DMS153 treated with DMSO at 0.1 percent for 48 hours (cell line): ENCODE measurements around the gene KRTAP10-3.

ENCODE experiments used
- DNase-seq: peaks from one replicate; lab custom pipeline; 2025; ENCODE audit not compliant: unreplicated experiment; lab: John Stamatoyannopoulos, UW

KRTAP10-3 gene

DNA sequence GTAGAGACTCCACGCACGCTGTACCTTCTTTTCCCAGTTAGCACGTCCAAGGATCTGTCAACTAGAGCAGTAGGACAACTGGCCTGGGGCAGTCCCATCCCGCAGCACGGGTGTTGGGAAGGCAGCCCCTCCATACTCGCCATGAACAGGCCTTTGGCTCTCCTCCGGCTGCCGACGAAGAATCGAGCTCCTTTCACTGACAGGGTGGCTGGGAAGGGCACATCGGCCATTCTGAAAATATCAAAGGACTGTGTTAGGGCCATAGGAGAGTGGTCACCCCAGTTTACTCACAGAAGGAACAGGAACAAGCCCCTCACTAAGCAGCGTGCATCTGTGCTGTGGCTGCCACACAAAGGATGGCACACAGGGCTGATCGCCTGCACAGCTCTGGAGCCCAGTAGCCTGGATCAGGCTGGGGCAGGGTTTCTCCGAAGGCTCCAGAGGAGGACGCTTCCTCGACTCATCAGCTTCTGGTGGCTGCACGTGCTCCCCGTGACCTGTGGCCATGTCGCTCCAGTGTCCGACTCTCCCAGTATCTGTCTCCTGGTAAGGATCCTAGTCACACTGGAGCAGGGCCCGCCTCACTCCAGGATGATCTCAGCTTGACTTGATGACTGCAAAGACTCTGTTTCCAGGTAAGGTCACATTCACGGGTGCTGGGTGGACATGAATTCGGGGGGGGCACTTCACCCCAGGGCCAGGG, 27.5 kb downstream of the KRTAP10-3 start:
- DNase-seq, result no peak

- no peak for DNase-seq
Observed at GRCh38 chr21:44530221-44530902, 28.2 kb downstream of the KRTAP10-3 start.

- DNase-seq, result no peak
Observed at GRCh38 chr21:44529503-44530125, 29.0 kb downstream of the KRTAP10-3 start.

- DNase-seq, result no peak
Observed at GRCh38 chr21:44529011-44529421, 29.6 kb downstream of the KRTAP10-3 start.

DNA sequence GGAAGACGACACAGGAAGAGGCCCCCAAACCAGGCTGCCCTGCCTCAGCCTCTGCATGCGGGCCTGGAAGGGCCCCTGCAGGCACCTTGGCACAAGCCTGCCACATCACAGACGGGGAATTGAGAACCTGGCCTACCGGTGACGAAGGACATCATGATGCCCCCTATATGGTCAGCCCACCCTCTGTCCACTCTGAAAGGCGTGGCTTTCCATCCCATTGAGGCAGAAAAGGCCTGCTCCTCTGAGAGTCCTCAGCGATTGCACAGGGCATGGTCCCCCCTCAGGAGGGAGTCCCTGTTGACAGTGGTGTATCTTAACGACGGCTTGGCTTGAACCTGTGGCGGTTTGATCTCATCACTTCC, 30.0 kb downstream of the KRTAP10-3 start:
- no peak for DNase-seq

DNA sequence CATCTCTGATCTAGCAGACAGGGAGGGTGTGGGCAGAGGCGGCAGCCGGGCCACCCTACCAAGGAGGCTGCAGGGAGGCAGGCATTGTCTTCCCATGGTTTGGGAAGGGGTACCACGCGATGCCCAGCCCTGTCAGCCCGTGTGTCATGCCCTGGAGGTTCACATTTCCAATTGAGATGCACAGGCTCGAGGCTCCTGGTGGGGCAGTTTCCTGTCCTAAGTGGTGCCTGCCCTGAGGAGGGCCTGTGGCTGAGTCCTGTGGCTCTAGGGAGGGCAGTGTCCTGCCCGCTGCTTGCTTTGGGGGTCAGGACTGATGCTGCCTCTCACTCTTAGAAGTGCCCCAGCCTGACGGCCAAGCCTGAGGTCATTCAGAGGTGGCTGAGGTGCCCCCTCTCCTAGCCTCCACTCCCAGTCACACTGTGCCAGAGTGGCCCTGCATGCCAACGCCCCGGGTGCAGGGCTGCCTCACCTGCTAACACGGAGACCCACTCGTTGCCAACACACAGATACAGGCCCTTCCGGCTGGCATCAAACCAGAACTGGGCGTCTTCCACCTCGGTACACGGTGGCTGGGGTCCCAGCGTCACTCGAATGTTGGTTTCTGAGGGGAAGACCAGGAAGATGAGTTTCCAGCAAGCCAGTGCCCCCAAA, 30.5 kb downstream of the KRTAP10-3 start:
- DNase-seq, result no peak

GRCh38 chr21:44527156-44527982, 31.2 kb downstream of the KRTAP10-3 start:
- no peak for DNase-seq

DNA sequence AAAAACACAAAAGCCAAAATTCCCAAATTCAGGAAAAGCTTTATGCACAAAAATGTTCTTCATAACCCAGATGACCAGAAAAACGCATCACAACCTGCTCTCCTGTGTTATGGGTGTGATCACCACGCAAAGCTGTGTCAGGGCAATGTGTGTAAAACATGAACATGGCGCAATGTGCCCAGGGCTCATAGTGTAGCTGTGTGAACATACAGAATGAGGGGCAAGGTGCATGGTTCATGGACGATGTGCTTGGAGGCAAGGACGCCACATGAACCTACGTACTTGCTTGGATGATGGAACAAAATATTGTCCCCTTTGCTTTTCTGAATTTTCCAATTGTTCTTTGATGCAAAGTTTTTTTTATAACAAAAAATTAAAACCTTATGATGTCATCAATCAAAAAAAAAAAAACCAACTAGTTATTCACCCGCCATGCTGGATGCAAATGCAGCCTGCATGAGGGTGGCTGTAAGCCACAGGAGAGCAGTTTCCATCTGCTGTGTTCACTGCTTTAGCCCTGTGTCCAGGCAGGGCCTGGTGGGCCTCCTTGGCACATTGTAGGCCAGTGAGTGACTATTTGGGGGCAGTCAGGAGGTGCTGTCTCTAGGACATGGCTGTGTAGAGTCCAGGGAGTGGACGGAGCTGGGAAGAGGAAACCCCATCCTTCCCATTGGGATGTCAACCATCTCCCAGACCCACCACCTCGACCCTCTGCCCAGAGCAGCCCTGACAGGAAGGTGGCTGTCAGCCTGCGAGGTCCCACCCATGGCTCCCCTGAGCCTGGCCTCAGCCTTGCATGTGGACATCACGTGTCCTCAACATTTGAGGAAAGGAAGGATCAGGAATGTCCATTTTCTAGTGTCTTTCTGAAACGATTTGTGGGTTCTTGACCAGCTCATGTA, 32.2 kb downstream of the KRTAP10-3 start:
- DNase-seq, result no peak

GRCh38 chr21:44525391-44526095, 33.1 kb downstream of the KRTAP10-3 start:
- DNase-seq, result no peak

DNA sequence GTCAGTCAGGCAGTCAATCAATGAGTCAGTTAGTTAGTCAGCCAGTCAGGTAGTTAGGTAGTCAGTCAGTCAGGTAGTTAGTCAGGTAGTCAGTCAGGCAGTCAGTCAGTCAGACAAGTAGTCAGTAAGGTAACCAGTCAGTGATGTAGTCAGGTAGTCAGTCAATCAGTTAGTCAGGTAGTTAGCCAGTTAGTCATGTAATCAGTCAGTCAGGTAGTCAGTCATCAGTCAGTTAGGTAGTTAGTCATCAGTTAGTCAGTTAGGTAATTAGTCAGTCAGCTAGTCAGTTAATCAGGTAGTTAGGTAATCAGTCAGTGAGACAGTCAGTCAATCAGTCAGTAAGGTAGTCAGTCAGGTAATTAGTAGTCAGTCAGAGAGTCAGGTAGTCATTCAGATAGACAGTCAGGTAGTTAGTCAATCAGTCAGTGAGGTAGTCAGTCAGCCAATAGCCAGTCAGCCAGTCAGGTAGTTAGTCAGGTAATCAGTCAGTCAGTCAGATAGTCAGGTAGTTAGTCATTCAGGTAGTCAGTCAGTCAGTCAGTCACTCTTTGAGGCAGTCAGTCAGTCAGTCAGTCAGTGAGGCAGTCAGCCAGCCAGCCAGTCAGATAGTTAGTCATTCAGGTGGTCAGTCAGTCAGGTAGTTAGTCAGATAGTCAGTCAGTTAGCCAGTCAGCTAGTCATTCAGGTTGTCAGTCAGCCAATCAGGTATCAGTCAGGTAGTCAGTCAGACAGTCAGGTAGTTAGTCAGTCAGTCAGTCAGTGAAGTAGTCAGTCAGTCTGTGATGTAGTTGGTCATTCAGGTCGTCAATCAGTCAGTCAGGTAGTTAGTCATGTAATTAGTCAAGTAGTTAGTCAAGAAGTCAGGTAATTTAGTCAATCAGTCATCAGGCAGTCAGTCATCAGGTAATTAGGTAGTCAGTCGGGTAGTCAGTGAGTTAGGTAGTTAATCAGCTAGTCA, 33.9 kb downstream of the KRTAP10-3 start:
- no peak for DNase-seq

GRCh38 chr21:44523567-44524413, 34.8 kb downstream of the KRTAP10-3 start:
- no peak for DNase-seq

GRCh38 chr21:44522753-44523204, 35.8 kb downstream of the KRTAP10-3 start:
- DNase-seq, result no peak

DNA sequence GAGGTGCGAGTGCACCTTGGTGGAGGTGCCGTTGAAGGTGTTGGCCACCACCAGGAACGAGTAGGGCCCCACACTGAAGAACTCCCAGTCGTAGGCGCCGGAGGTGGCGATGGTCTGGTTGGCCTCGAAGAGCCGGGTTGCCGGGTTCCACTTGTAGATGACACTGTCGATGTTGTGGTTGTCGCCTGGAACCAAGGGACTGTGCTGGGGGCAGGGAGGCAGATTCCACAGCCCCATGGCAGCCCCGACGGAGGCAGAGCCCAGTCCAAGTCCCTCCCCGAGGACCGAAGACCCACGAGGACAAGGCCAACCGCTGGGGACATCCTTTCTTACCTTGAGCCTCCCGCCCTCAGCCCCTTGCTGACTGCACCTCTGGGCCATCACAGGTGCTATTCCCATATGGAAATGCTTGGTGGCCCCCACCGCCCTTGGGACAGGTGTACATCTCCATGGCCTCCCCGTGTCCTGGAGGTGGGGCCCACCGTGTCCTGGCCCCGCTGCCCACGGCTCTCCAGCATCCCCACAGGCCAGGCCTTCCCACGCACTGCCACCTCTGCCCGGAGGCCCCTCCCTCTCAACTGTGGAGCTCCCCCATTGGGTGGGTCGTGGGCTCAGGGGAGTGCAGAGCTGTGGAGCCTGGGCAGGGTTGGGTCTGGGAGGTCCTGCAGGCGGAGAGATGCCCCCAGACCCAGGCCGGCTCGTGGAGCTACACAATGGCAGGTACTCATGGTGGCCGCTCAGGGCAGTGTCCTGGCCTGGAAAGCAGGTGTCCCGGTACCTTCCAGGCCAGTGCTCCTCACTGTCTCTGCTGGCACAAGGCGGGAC, 36.5 kb downstream of the KRTAP10-3 start:
- no peak for DNase-seq

DNA sequence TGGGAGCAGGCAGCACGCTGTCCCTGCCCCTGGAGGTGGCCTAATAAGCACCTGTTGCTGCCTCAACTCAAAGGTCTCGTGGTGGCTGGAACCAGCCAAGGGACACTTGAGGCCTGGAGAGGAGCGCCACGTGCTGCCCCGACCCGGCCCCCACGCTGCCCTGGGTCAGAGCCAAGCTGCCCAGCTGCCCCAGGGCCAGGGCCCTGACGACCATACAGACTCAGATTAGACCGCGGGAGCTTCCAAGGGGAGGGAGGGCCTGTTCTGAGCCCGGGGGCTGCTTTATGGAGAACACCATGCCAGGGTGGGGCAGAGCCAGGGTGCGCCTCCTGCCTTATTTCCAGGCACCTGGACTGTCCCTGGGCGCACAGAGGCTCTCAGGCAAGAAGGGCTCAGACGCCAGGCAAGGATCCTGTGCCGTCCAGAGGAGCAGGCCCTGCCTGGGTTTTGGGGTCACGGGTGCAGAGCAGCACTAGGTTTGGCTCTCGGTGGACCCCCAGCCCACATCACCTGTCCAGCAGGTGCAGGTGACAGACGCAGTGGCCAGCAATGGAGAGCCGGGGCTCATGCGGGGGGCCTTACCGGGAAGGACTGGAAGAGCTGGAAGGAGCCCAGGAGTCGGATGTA, 37.2 kb downstream of the KRTAP10-3 start:
- no peak for DNase-seq

GRCh38 chr21:44520326-44521300, 38.0 kb downstream of the KRTAP10-3 start:
- no peak for DNase-seq
